Lung (tissue), 12 donors: Measurements from ENCODE around the gene RAB3A. TPM values are rescaled to one million over a fixed set of nuclear protein-coding genes. Genes with fewer than 3 reads are reported as not detected.

Source experiments
- ATAC-seq: fragments of 200-7000 bp; cut with Tn5 transposase; one replicate; pipeline ENCODE4 v1.9.1; 2020; ENCODE audit warnings: moderate number of reproducible peaks; ENCODE audit not compliant: insufficient read depth, low FRiP score
- DNase-seq, 3 donors: peaks; one replicate each; pipeline ENCODE4 v3.0.0-alpha.2; 2013 to 2017
- H3K27ac ChIP-seq, 2 donors: one replicate each; pipeline ENCODE4 v1.5.1; 2013; ENCODE audit warnings: mild to moderate bottlenecking in 2 of 2, moderate library complexity in 2 of 2, control low read depth in 1 of 2, inconsistent platforms in 1 of 2, low read depth in 1 of 2, low read length in 1 of 2
- H3K27me3 ChIP-seq, 3 donors: one replicate each; pipeline ENCODE4 v1.5.1; 2013; ENCODE audit warnings: low read length in 2 of 3; ENCODE audit not compliant: control insufficient read depth in 3 of 3, insufficient read depth in 3 of 3
- H3K36me3 ChIP-seq, 4 donors: one replicate each; pipeline ENCODE4 v1.5.1; 2013; ENCODE audit warnings: low read length in 4 of 4, mild to moderate bottlenecking in 1 of 4, moderate library complexity in 1 of 4; ENCODE audit not compliant: control insufficient read depth in 4 of 4, insufficient read depth in 4 of 4
- H3K4me1 ChIP-seq, 5 donors: one replicate each; pipeline ENCODE4 v1.5.1; 2013; ENCODE audit warnings: low read length in 5 of 5, mild to moderate bottlenecking in 2 of 5, moderate library complexity in 1 of 5; ENCODE audit not compliant: control insufficient read depth in 5 of 5, insufficient read depth in 5 of 5
- H3K4me3 ChIP-seq: one replicate; pipeline ENCODE4 v1.5.1; 2013; ENCODE audit warnings: mild to moderate bottlenecking, control low read depth, moderate library complexity
- H3K9ac ChIP-seq, 2 donors: one replicate each; pipeline ENCODE4 v1.5.1; 2013; ENCODE audit warnings: low read length in 2 of 2, control low read depth in 1 of 2; ENCODE audit not compliant: insufficient read depth in 1 of 2
- H3K9me3 ChIP-seq, 4 donors: one replicate each; pipeline ENCODE4 v1.5.1; 2013; ENCODE audit warnings: low read length in 3 of 4, mild to moderate bottlenecking in 1 of 4, moderate library complexity in 1 of 4; ENCODE audit not compliant: control insufficient read depth in 4 of 4, insufficient read depth in 3 of 4
- CTCF ChIP-seq: IDR thresholded peaks from 2 replicates; pipeline ENCODE4 v1.5.1; 2012; ENCODE audit warnings: mild to moderate bottlenecking; ENCODE audit errors: control extremely low read depth, extremely low read depth
- WGBS, 2 donors: extraction: QIAGEN DNeasy Blood & Tissue Kit; methylation state at CpG; one replicate each; pipeline ENCODE4 v1.1.7; 2013; 5-methylcytosine and 5-hydroxymethylcytosine counted together
- polyA plus RNA-seq, 2 donors: library from polyadenylated mRNA; stranded (reverse); fragments of 200-250 nt; gene quantifications; one replicate each; pipeline ENCODE4 v1.2.1, GENCODE V29; 2013
- total RNA-seq, 2 donors: library from RNA; depleted of rRNA in 1 of 2; stranded (reverse); fragments of >200 nt in 1 of 2; gene quantifications; one replicate each; pipeline ENCODE4 v1.2.1, GENCODE V29; 2014 to 2021
- donor health status: control.
- donor health status: control.
- donor health status: Bipolar disorder and iron deficiency.
- donor health status: healthy.
- donor health status: DM: yes; HTN: yes; CAD: no.

Gene RAB3A
- total and polyA plus RNA-seq, 4 donors, result 1.1 to 6.7 (median 2.3) TPM

DNA sequence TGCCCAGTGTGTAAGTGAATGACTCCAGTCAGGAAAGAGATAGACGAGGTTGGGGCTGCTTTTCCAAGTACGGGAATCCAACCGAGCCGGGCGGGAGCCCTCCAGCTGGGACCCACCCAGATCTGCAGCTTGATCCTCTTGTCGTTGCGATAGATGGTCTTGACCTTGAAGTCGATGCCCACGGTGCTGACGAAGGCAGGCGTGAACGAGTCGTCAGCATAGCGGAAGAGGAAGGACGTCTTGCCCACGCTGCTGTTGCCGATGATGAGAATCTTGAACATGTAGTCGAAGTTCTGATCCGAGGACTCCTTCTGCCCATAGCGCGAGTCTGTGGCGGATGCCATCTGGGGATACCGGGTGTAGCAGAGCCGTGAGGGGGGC is 1.5 kb downstream of the RAB3A start:
- no peak overlapping the region for H3K27ac ChIP-seq
- H3K27me3 ChIP-seq, result no peaks in the 10 kb centered on the region
- peaks cover 0 to 9% (median 3%) of the 10 kb centered on the region in 4 donors for H3K36me3 ChIP-seq
- ATAC-seq (no peak), DNase-seq (no peak)
- H3K9me3 ChIP-seq, result no peaks in the 10 kb centered on the region
- H3K9ac ChIP-seq, result no peak overlapping the region
- no peak overlapping the region for H3K4me3 ChIP-seq
- WGBS, 2 donors, result 80% methylated on average over 24 of the region's 24 CpGs
- peaks cover 4 to 23% (median 6%) of the 10 kb centered on the region in 5 donors for H3K4me1 ChIP-seq
- TF ChIP-seq CTCF, result no peak

- peaks cover 0 to 23% (median 7%) of the 10 kb centered on the region in 4 donors for H3K36me3 ChIP-seq
- ATAC-seq, result no peak
These were observed 5.5 kb downstream of the RAB3A start for GRCh38 chr19:18198374-18198773.

GRCh38 chr19:18197941-18198340 is 5.9 kb downstream of the RAB3A start:
- DNase-seq (no peak), ATAC-seq (no peak)
- Histone ChIP-seq H3K36me3 (peaks cover 0 to 23% (median 7%) of the 10 kb centered on the region in 4 donors), H3K27ac (no peak overlapping the region), H3K9ac (no peak overlapping the region), H3K9me3 (no peaks in the 10 kb centered on the region), H3K4me1 (peaks cover 0 to 18% (median 11%) of the 10 kb centered on the region in 5 donors), H3K27me3 (no peaks in the 10 kb centered on the region), H3K4me3 (no peak overlapping the region)
- WGBS, 2 donors, result 76% methylated on average over 6 of the region's 6 CpGs
- TF ChIP-seq CTCF, result no peak

More at GRCh38 chr19:18198374-18198773, 5.5 kb downstream of the RAB3A start:
- no peak for DNase-seq
- Histone ChIP-seq H3K4me1 (peaks cover 3 to 22% (median 13%) of the 10 kb centered on the region in 5 donors), H3K9ac (no peak overlapping the region), H3K27ac (no peak overlapping the region), H3K27me3 (no peaks in the 10 kb centered on the region), H3K9me3 (no peaks in the 10 kb centered on the region), H3K4me3 (no peak overlapping the region)
- no peak for TF ChIP-seq CTCF
- 92 to 93% methylated on average over 6 of the region's 6 CpGs for WGBS, 2 donors

GRCh38 chr19:18197306-18197705 is 6.5 kb downstream of the RAB3A start:
- DNase-seq (no peak), ATAC-seq (no peak)
- Histone ChIP-seq H3K9ac (no peak overlapping the region), H3K36me3 (peaks cover 0 to 23% (median 7%) of the 10 kb centered on the region in 4 donors), H3K27ac (no peak overlapping the region), H3K4me3 (no peak overlapping the region), H3K4me1 (peaks cover 0 to 15% (median 9%) of the 10 kb centered on the region in 5 donors), H3K9me3 (no peaks in the 10 kb centered on the region), H3K27me3 (no peaks in the 10 kb centered on the region)
- no peak for TF ChIP-seq CTCF
- WGBS, 2 donors, result 93 to 94% methylated on average over 18 of the region's 18 CpGs
